Measurements from ENCODE around the gene UCKL1.

The UCKL1 gene

GRCh38 chr20:63947638-63948456 lies 8.4 kb downstream of the UCKL1 start:
- Histone ChIP-seq H4K20me1 (ENCODE audit: insufficient read depth) (peaks cover 12% of the 10 kb centered on the region; the same call in 1 of the 2 replicates), H3K27ac (no peak overlapping the region), H2AFZ (ENCODE audit: low read depth) (no peak overlapping the region), H3K36me3 (ENCODE audit: insufficient read depth) (no peaks in the 10 kb centered on the region), H3K9ac (no peak overlapping the region), H3K4me1 (ENCODE audit: low read depth, poor library complexity, severe bottlenecking) (peaks cover 3% of the 10 kb centered on the region), H3K4me3 (IDR thresholded peaks at IDR 0.05; ENCODE audit: insufficient read depth, low read depth, low read length) (no peak overlapping the region), H3K79me2 (ENCODE audit: insufficient read depth, low read depth) (peaks cover 59% of the 10 kb centered on the region), H3K4me2 (no peak overlapping the region), H3K27me3 (ENCODE audit: insufficient read depth, low read depth) (no peaks in the 10 kb centered on the region)
- TF ChIP-seq CTCF (conservative IDR thresholded peaks at IDR 0.05; ENCODE audit: low read depth, low read length): no peak

- Histone ChIP-seq H4K20me1 (ENCODE audit: insufficient read depth) (peaks cover 9% of the 10 kb centered on the region; the same call in 1 of the 2 replicates), H3K4me1 (ENCODE audit: low read depth, poor library complexity, severe bottlenecking) (no peaks in the 10 kb centered on the region), H3K4me3 (IDR thresholded peaks at IDR 0.05; ENCODE audit: insufficient read depth, low read depth, low read length) (no peak overlapping the region), H3K4me2 (no peak overlapping the region), H3K27me3 (ENCODE audit: insufficient read depth, low read depth) (no peaks in the 10 kb centered on the region), H3K27ac (no peak overlapping the region), H3K36me3 (ENCODE audit: insufficient read depth) (no peaks in the 10 kb centered on the region), H3K9ac (no peak overlapping the region), H2AFZ (ENCODE audit: low read depth) (no peak overlapping the region), H3K79me2 (ENCODE audit: insufficient read depth, low read depth) (peaks cover 52% of the 10 kb centered on the region)
- TF ChIP-seq CTCF (conservative IDR thresholded peaks at IDR 0.05; ENCODE audit: low read depth, low read length): no peak
Observed at GRCh38 chr20:63946986-63947637, 9.1 kb downstream of the UCKL1 start.

GRCh38 chr20:63945921-63946920 lies 10.0 kb downstream of the UCKL1 start:
- H3K27me3 ChIP-seq (ENCODE audit: insufficient read depth, low read depth): no peaks in the 10 kb centered on the region
- no peak overlapping the region for H3K9ac ChIP-seq
- H3K27ac ChIP-seq: no peak overlapping the region
- no peak overlapping the region for H2AFZ ChIP-seq (ENCODE audit: low read depth)
- peaks cover 43% of the 10 kb centered on the region for H3K79me2 ChIP-seq (ENCODE audit: insufficient read depth, low read depth)
- H4K20me1 ChIP-seq (ENCODE audit: insufficient read depth): peaks cover 9% of the 10 kb centered on the region; the same call in 1 of the 2 replicates
- H3K4me2 ChIP-seq: no peak overlapping the region
- no peaks in the 10 kb centered on the region for H3K36me3 ChIP-seq (ENCODE audit: insufficient read depth)
- no peaks in the 10 kb centered on the region for H3K4me1 ChIP-seq (ENCODE audit: low read depth, poor library complexity, severe bottlenecking)
- no peak for TF ChIP-seq CTCF (conservative IDR thresholded peaks at IDR 0.05; ENCODE audit: low read depth, low read length)
- H3K4me3 ChIP-seq (IDR thresholded peaks at IDR 0.05; ENCODE audit: insufficient read depth, low read depth, low read length): no peak overlapping the region

- H3K4me1 ChIP-seq (ENCODE audit: low read depth, poor library complexity, severe bottlenecking): no peaks in the 10 kb centered on the region
- no peaks in the 10 kb centered on the region for H3K36me3 ChIP-seq (ENCODE audit: insufficient read depth)
- no peak overlapping the region for H3K9ac ChIP-seq
- H3K27ac ChIP-seq: no peak overlapping the region
- no peak for TF ChIP-seq CTCF (conservative IDR thresholded peaks at IDR 0.05; ENCODE audit: low read depth, low read length)
- peaks cover 9% of the 10 kb centered on the region; the same call in 1 of the 2 replicates for H4K20me1 ChIP-seq (ENCODE audit: insufficient read depth)
- no peak overlapping the region for H3K4me2 ChIP-seq
- H3K4me3 ChIP-seq (IDR thresholded peaks at IDR 0.05; ENCODE audit: insufficient read depth, low read depth, low read length): no peak overlapping the region
- H3K27me3 ChIP-seq (ENCODE audit: insufficient read depth, low read depth): no peaks in the 10 kb centered on the region
- H2AFZ ChIP-seq (ENCODE audit: low read depth): no peak overlapping the region
- peaks cover 32% of the 10 kb centered on the region; the same call in 1 of the 2 replicates for H3K79me2 ChIP-seq (ENCODE audit: insufficient read depth, low read depth)
Observed at GRCh38 chr20:63945031-63945658, 11.1 kb downstream of the UCKL1 start.
